Upper lobe of left lung (tissue), 4 donors: ENCODE measurements around the gene AMHR2.
"Not testable (repeated sequence)": the region's sequence is repeated elsewhere in the genome, so short reads cannot be mapped to it uniquely, and the experiment has no call there.

ENCODE experiments used
- CTCF ChIP-seq, 6 experiments: fragments of 450-650 bp in 4 of 6; fragments of 200-600 bp in 2 of 6; sonication (generic) in 2 of 6; IDR thresholded peaks; one replicate each; pipeline ENCODE4 v1.5.1; 2016 to 2019; ENCODE audit warnings: antibody characterized with exemption in 6 of 6
- POLR2A ChIP-seq, 4 donors: fragments of 450-650 bp; IDR thresholded peaks; one replicate each; pipeline ENCODE4 v1.5.1; 2016 to 2017; ENCODE audit warnings: antibody characterized with exemption in 4 of 4, mild to moderate bottlenecking in 2 of 4
- POLR2AphosphoS5 ChIP-seq, 2 donors: sonication (generic); formaldehyde crosslinking; IDR thresholded peaks; one replicate each; pipeline ENCODE4 v1.5.1; 2017; ENCODE audit warnings: antibody characterized with exemption in 2 of 2

GRCh38 chr12:53444593-53445325 is 21.1 kb downstream of the AMHR2 start:
- TF ChIP-seq CTCF, POLR2AphosphoS5, POLR2A (IDR thresholded peaks at IDR 0.05): not testable (repeated sequence)
